PC-3 (cell line): ENCODE measurements around the gene TTLL7. TPM values are rescaled to one million over a fixed set of nuclear protein-coding genes. Genes with fewer than 3 reads are reported as not detected.

Source experiments
- ATAC-seq: fragments of 200-7000 bp; cut with Tn5 transposase; 2 replicates; pipeline ENCODE4 v1.9.1; 2020; ENCODE audit warnings: mild to moderate bottlenecking, moderate library complexity
- BruUV-seq: library from RNA; stranded (reverse); fragments of 400-500 nt; replicated peaks from 2 replicates; lab custom pipeline; 2021; lab: Mats Ljungman, UMichigan
- CTCF ChIA-PET: fragments of 300-600 bp; sonication (Branson Sonifier 250); formaldehyde crosslinking; loops from one replicate; lab custom pipeline; 2022; ENCODE audit warnings: antibody characterized with exemption; lab: Charles Lee
- POLR2A ChIA-PET: fragments of 300-600 bp; sonication (Branson Sonifier 250); formaldehyde crosslinking; loops from one replicate; lab custom pipeline; 2022; ENCODE audit warnings: antibody characterized with exemption; ENCODE audit not compliant: unreplicated experiment; lab: Charles Lee
- DNase-seq: peaks from one replicate; pipeline ENCODE4 v3.0.0-alpha.2; 2015
- H2AFZ ChIP-seq: fragments of 300-600 bp; sonication (generic); 2 replicates; pipeline ENCODE4 v1.6.0; 2016; ENCODE audit warnings: antibody characterized with exemption, low read length
- H3F3A ChIP-seq: fragments of 300-600 bp; sonication (generic); one replicate; pipeline ENCODE4 v1.6.0; 2017; ENCODE audit warnings: antibody characterized with exemption, low read length, control low read depth, mild to moderate bottlenecking; ENCODE audit not compliant: unreplicated experiment
- H3K27ac ChIP-seq: fragments of 300-600 bp; sonication (generic); 2 replicates; pipeline ENCODE4 v1.5.1; 2016; ENCODE audit warnings: mild to moderate bottlenecking, low read length
- H3K27me3 ChIP-seq: fragments of 300-600 bp; sonication (generic); 2 replicates; pipeline ENCODE4 v1.6.1; 2016; ENCODE audit warnings: low read length, mixed read lengths
- H3K36me3 ChIP-seq: fragments of 300-600 bp; sonication (generic); 2 replicates; pipeline ENCODE4 v1.6.1; 2016; ENCODE audit warnings: low read depth, mixed run types, low read length, mixed read lengths
- H3K4me1 ChIP-seq: fragments of 300-600 bp; sonication (generic); 2 replicates; pipeline ENCODE4 v1.5.1; 2016; ENCODE audit warnings: low read length; ENCODE audit not compliant: insufficient read depth
- H3K4me2 ChIP-seq: fragments of 300-600 bp; sonication (generic); 2 replicates; pipeline ENCODE4 v1.6.0; 2016; ENCODE audit warnings: low read length
- H3K4me3 ChIP-seq: fragments of 300-600 bp; sonication (generic); 2 replicates; pipeline ENCODE4 v1.5.1; 2016; ENCODE audit warnings: mild to moderate bottlenecking, low read length, mixed read lengths
- H3K79me2 ChIP-seq: fragments of 300-600 bp; sonication (generic); 2 replicates; pipeline ENCODE4 v1.6.1; 2017; ENCODE audit warnings: low read length, mixed read lengths
- H3K9ac ChIP-seq: fragments of 300-600 bp; sonication (generic); 2 replicates; pipeline ENCODE4 v1.6.0; 2016; ENCODE audit warnings: mild to moderate bottlenecking, low read length
- H3K9me2 ChIP-seq: fragments of 300-600 bp; sonication (generic); replicated peaks from 2 replicates; pipeline ENCODE4 v1.6.1; 2016; ENCODE audit warnings: mixed run types, low read length, mixed read lengths
- H3K9me3 ChIP-seq: fragments of 300-600 bp; sonication (generic); 2 replicates; pipeline ENCODE4 v1.6.1; 2016; ENCODE audit warnings: low read length, mixed read lengths
- H4K20me1 ChIP-seq: fragments of 300-600 bp; sonication (generic); 2 replicates; pipeline ENCODE4 v1.6.1; 2016; ENCODE audit warnings: low read length, mixed read lengths
- CTCF ChIP-seq: fragments of 300-600 bp; sonication (generic); conservative IDR thresholded peaks from 2 replicates; pipeline ENCODE4 v1.5.1; 2017; ENCODE audit warnings: antibody characterized with exemption, low read depth, mild to moderate bottlenecking, low read length
- EZH2 ChIP-seq: fragments of 300-600 bp; sonication (generic); IDR thresholded peaks from one replicate; pipeline ENCODE4 v1.6.1; 2017; ENCODE audit warnings: antibody characterized with exemption, mild to moderate bottlenecking, low read length; ENCODE audit not compliant: unreplicated experiment
- EZH2phosphoT487 ChIP-seq: fragments of 300-600 bp; sonication (generic); IDR thresholded peaks from 2 replicates; pipeline ENCODE4 v1.6.1; 2018; ENCODE audit warnings: mild to moderate bottlenecking, antibody characterized with exemption, low read length, borderline replicate concordance
- intact Hi-C: fragments of 100-400 bp; cut with micrococcal nuclease; formaldehyde crosslinking; loops from 2 replicates; pipeline ENCODE4 v1.9.0; 2023
- total RNA-seq: library from RNA; depleted of rRNA; stranded (reverse); fragments of >200 nt; gene quantifications from 2 replicates; pipeline ENCODE4 v1.2.3, GENCODE V29; 2014

Gene TTLL7
- total RNA-seq, 1 experiment from 2014 or later, result 3.8 TPM

GRCh38 chr1:83996621-83997020, 2.3 kb downstream of the TTLL7 start:
- Histone ChIP-seq H3K4me3 (no peak overlapping the region), H3K4me2 (no peak overlapping the region), H3K9me3 (no peaks in the 10 kb centered on the region), H4K20me1 (no peaks in the 10 kb centered on the region), H3K27ac (no peak overlapping the region), H3F3A (no peaks in the 10 kb centered on the region), H3K9me2 (no peaks in the 10 kb centered on the region), H3K36me3 (no peaks in the 10 kb centered on the region), H3K4me1 (peaks cover 12% of the 10 kb centered on the region), H2AFZ (no peak overlapping the region), H3K27me3 (no peaks in the 10 kb centered on the region), H3K9ac (no peak overlapping the region), H3K79me2 (no peaks in the 10 kb centered on the region)
- POLR2A ChIA-PET, result no interaction called here
- no TSS peak for BruUV-seq
- DNase-seq (no peak), ATAC-seq (no peak)
- CTCF ChIA-PET, result no interaction called here
- intact Hi-C loops, result no loop called here
- no peak for TF ChIP-seq EZH2phosphoT487
- no peak for TF ChIP-seq EZH2
- no peak for TF ChIP-seq CTCF

DNA sequence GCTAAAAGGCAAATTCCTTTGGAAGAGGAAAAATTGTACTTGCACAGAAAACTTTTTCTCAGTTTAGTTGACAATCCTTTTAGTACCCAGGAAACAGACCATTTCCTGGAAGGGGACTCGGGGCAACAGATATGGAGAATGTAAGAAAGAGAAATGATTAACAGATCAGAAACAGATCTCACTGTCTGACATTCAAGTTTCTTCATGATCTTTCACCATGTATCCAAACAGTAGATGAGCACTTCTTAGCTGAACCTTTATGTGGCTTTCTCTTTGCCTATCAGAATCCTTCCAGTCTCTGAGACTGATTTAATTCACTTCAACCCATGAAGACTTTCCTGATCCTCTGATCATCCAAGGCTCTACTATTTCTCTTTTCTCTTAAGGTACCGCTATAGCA, 2.7 kb downstream of the TTLL7 start:
- POLR2A ChIA-PET, result no interaction called here
- no peak for DNase-seq
- Histone ChIP-seq H4K20me1 (no peaks in the 10 kb centered on the region), H3K9me3 (no peaks in the 10 kb centered on the region), H3K4me1 (peaks cover 12% of the 10 kb centered on the region), H3K79me2 (no peaks in the 10 kb centered on the region), H3F3A (no peaks in the 10 kb centered on the region), H2AFZ (no peak overlapping the region), H3K9me2 (no peaks in the 10 kb centered on the region), H3K9ac (no peak overlapping the region), H3K4me3 (no peak overlapping the region), H3K27ac (no peak overlapping the region), H3K4me2 (no peak overlapping the region), H3K36me3 (no peaks in the 10 kb centered on the region), H3K27me3 (no peaks in the 10 kb centered on the region)
- CTCF ChIA-PET, result no interaction called here
- BruUV-seq, result no TSS peak
- TF ChIP-seq CTCF (no peak), EZH2phosphoT487 (no peak), EZH2 (no peak)
- intact Hi-C loops, result no loop called here
- no peak for ATAC-seq

- no peak for DNase-seq
- H3F3A ChIP-seq, result no peaks in the 10 kb centered on the region
- H3K4me2 ChIP-seq, result no peak overlapping the region
- no peak for TF ChIP-seq CTCF
- TF ChIP-seq EZH2phosphoT487, result no peak
- no peak for TF ChIP-seq EZH2
- no peaks in the 10 kb centered on the region for H3K79me2 ChIP-seq
- H3K4me3 ChIP-seq, result no peak overlapping the region
- H3K9me2 ChIP-seq, result no peaks in the 10 kb centered on the region
- ChIA-PET CTCF (no interaction called here), POLR2A (no interaction called here)
- no peak overlapping the region for H3K9ac ChIP-seq
- H4K20me1 ChIP-seq, result no peaks in the 10 kb centered on the region
- no peak overlapping the region for H2AFZ ChIP-seq
- intact Hi-C loops, result no loop called here
- H3K4me1 ChIP-seq, result peaks cover 12% of the 10 kb centered on the region
- ATAC-seq, result no peak
- no TSS peak for BruUV-seq
- H3K36me3 ChIP-seq, result no peaks in the 10 kb centered on the region
- no peaks in the 10 kb centered on the region for H3K9me3 ChIP-seq
- no peak overlapping the region for H3K27ac ChIP-seq
- no peaks in the 10 kb centered on the region for H3K27me3 ChIP-seq
Measured at GRCh38 chr1:83995649-83996048, 3.3 kb downstream of the TTLL7 start.
